ENCODE results near the gene SMARCAL1. TPM values are rescaled to one million over a fixed set of nuclear protein-coding genes. Genes with fewer than 3 reads are reported as not detected.

SMARCAL1 gene
- total and polyA plus RNA-seq, 2 experiments from 2014 or later, result 18.8 to 19.9 TPM

- Histone ChIP-seq H3K36me3 (replicated peaks; ENCODE audit: insufficient read depth, low read depth) (no peaks in the 10 kb centered on the region), H4K20me1 (ENCODE audit: insufficient read depth, poor library complexity, severe bottlenecking) (no peaks in the 10 kb centered on the region), H3K4me3 (no peak overlapping the region), H3K27ac (no peak overlapping the region), H3K9me3 (ENCODE audit: low read depth) (no peaks in the 10 kb centered on the region), H3K27me3 (no peaks in the 10 kb centered on the region), H3K4me2 (no peak overlapping the region), H3K4me1 (ENCODE audit: insufficient read depth) (peaks cover 12% of the 10 kb centered on the region), H3K9me2 (replicated peaks; ENCODE audit: insufficient read depth) (no peaks in the 10 kb centered on the region), H3K79me2 (no peaks in the 10 kb centered on the region), H2AFZ (no peak overlapping the region)
- TF ChIP-seq EZH2 (IDR thresholded peaks at IDR 0.05; ENCODE audit: borderline replicate concordance), result no peak
- TF ChIP-seq, protein P1, sequence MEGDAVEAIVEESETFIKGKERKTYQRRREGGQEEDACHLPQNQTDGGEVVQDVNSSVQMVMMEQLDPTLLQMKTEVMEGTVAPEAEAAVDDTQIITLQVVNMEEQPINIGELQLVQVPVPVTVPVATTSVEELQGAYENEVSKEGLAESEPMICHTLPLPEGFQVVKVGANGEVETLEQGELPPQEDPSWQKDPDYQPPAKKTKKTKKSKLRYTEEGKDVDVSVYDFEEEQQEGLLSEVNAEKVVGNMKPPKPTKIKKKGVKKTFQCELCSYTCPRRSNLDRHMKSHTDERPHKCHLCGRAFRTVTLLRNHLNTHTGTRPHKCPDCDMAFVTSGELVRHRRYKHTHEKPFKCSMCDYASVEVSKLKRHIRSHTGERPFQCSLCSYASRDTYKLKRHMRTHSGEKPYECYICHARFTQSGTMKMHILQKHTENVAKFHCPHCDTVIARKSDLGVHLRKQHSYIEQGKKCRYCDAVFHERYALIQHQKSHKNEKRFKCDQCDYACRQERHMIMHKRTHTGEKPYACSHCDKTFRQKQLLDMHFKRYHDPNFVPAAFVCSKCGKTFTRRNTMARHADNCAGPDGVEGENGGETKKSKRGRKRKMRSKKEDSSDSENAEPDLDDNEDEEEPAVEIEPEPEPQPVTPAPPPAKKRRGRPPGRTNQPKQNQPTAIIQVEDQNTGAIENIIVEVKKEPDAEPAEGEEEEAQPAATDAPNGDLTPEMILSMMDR (IDR thresholded peaks at IDR 0.05; ENCODE audit: poor library complexity), result no peak
- no peak for TF ChIP-seq EZH2phosphoT487 (IDR thresholded peaks at IDR 0.05; ENCODE audit: low read depth, severe bottlenecking, unreplicated experiment)
- WGBS (ENCODE audit: low lambda C conversion rate, missing lambda C conversion rate), result 67% methylated on average over 1 of the region's 1 CpG
- DNase-seq (ENCODE audit: low spot score), result no peak
Measured at GRCh38 chr2:216527600-216527999, 115.3 kb downstream of the SMARCAL1 start.

- Histone ChIP-seq H4K20me1 (ENCODE audit: insufficient read depth, poor library complexity, severe bottlenecking) (no peaks in the 10 kb centered on the region), H3K79me2 (no peaks in the 10 kb centered on the region), H3K36me3 (replicated peaks; ENCODE audit: insufficient read depth, low read depth) (no peaks in the 10 kb centered on the region), H3K4me1 (ENCODE audit: insufficient read depth) (peaks cover 35% of the 10 kb centered on the region), H3K9me2 (replicated peaks; ENCODE audit: insufficient read depth) (no peaks in the 10 kb centered on the region), H3K27me3 (no peaks in the 10 kb centered on the region), H3K9me3 (ENCODE audit: low read depth) (no peaks in the 10 kb centered on the region), H2AFZ (no peak overlapping the region), H3K4me2 (no peak overlapping the region), H3K4me3 (no peak overlapping the region), H3K27ac (no peak overlapping the region)
- 64% methylated on average over 2 of the region's 2 CpGs for WGBS (ENCODE audit: low lambda C conversion rate, missing lambda C conversion rate)
- no peak for DNase-seq (ENCODE audit: low spot score)
- TF ChIP-seq, protein P1 (IDR thresholded peaks at IDR 0.05; ENCODE audit: poor library complexity), result no peak
- TF ChIP-seq EZH2phosphoT487 (IDR thresholded peaks at IDR 0.05; ENCODE audit: low read depth, severe bottlenecking, unreplicated experiment), result no peak
- no peak for TF ChIP-seq EZH2 (IDR thresholded peaks at IDR 0.05; ENCODE audit: borderline replicate concordance)
Measured at GRCh38 chr2:216532562-216532961, 120.3 kb downstream of the SMARCAL1 start.

Other genes with a start within 250 kb of the SMARCAL1 start
- 0.13 TPM in 1 of 2 replicates, not detected in the other for gene MARCHF4, start 40.0 kb upstream of the SMARCAL1 start, total RNA-seq
- gene MARCHF4, start 40.0 kb upstream of the SMARCAL1 start, polyA plus RNA-seq, result 0.28 TPM in 1 of 2 replicates, not detected in the other
- 1,119 and 1,301 TPM in 2 replicates for gene RPL37A, start 86.4 kb downstream of the SMARCAL1 start, total RNA-seq
- gene RPL37A, start 86.4 kb downstream of the SMARCAL1 start, polyA plus RNA-seq, result 1,011 and 1,060 TPM in 2 replicates
- gene IGFBP2, start 220.9 kb downstream of the SMARCAL1 start, total RNA-seq, result 163 and 231 TPM in 2 replicates
- gene IGFBP2, start 220.9 kb downstream of the SMARCAL1 start, polyA plus RNA-seq, result 338 and 351 TPM in 2 replicates

Measured in hepatocyte (in vitro differentiated cells).